Activated naive CD4-positive, alpha-beta T cell (primary cell): ENCODE measurements around the gene MPV17L2.

Experiments used
- DNase-seq, 4 experiments: peaks; one replicate each; lab custom pipeline; 2025; lab: John Stamatoyannopoulos, UW

Gene MPV17L2

GRCh38 chr19:18233224-18233825 is 40.3 kb downstream of the MPV17L2 start:
- DNase-seq = peak in 3 of 4 experiments; percentile 7 to 34 (median 19)

- DNase-seq = no peak
Measured at GRCh38 chr19:18234194-18234593, 41.2 kb downstream of the MPV17L2 start.

GRCh38 chr19:18239303-18239702 is 46.3 kb downstream of the MPV17L2 start:
- DNase-seq = no peak

- no peak for DNase-seq
Measured at GRCh38 chr19:18245297-18245696, 52.3 kb downstream of the MPV17L2 start.
